Measurements from ENCODE around the gene GNA15.
"Not testable (repeated sequence)": the region's sequence is repeated elsewhere in the genome, so short reads cannot be mapped to it uniquely, and the experiment has no call there.

The GNA15 gene

DNA sequence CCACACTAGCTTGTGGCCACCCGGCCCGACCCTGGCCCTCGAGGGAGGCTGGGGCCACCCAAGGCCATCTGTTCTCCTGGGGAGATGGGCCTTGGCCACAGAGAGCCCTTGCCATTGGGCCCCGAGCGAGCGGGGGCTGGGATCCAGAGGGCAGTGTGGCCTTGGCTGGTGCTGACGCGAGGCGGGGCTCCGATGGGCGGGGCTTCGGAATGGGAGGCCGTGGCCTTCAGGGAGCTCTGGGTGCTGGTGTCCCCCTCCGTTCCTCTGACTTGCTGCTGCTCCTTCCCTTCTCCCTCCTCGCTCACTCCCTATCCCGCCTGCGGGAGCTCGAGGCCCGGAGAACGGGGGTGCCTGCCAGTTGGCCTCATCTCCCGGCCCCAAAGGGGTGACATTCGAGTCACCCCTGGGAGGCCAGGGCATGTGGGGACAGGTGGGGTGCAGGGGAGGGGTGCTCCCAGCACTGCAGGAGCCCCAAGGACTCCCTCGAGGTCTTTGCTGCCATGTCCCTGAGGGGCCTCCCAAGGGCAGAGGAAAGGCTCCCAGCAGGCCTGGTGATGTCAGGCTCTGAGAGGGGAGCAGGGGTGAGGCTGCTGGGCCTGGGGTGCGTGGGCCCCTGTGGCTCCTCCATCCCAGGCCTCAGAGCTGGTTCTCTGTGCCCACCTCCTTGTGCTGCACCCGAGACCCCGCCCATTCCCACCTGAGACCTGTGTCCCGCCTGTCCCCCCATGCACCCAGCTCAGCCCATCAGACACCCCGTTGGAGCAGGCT lies 54.1 kb downstream of the GNA15 start:
- peaks cover 13% of the 10 kb centered on the region for H3K4me1 ChIP-seq (ENCODE audit: control insufficient read depth, insufficient read depth, low read length, poor library complexity, severe bottlenecking)
- no peak overlapping the region for H3K4me3 ChIP-seq (ENCODE audit: extremely low read depth, insufficient read depth, low read length, poor library complexity, severe bottlenecking)
- no peaks in the 10 kb centered on the region for H3K9me3 ChIP-seq (ENCODE audit: control insufficient read depth, low read length)
- 93 to 94% methylated on average over 16 to 24 of the region's 28 CpGs for WGBS, 2 experiments (ENCODE audit: insufficient coverage in 2 of 2)
- no peak overlapping the region for H3K27ac ChIP-seq (ENCODE audit: low read depth, low read length, severe bottlenecking)
- peaks cover 44% of the 10 kb centered on the region for H3K36me3 ChIP-seq (ENCODE audit: control insufficient read depth, insufficient read depth, low read length)

- no peaks in the 10 kb centered on the region for H3K9me3 ChIP-seq (ENCODE audit: control insufficient read depth, low read length)
- H3K36me3 ChIP-seq (ENCODE audit: control insufficient read depth, insufficient read depth, low read length) = peaks cover 46% of the 10 kb centered on the region
- no peak overlapping the region for H3K27ac ChIP-seq (ENCODE audit: low read depth, low read length, severe bottlenecking)
- peaks cover 13% of the 10 kb centered on the region for H3K4me1 ChIP-seq (ENCODE audit: control insufficient read depth, insufficient read depth, low read length, poor library complexity, severe bottlenecking)
- WGBS, 2 experiments (ENCODE audit: insufficient coverage in 2 of 2) = 95 to 96% methylated on average over 11 to 17 of the region's 18 CpGs
- H3K4me3 ChIP-seq (ENCODE audit: extremely low read depth, insufficient read depth, low read length, poor library complexity, severe bottlenecking) = no peak overlapping the region
These were observed 54.6 kb downstream of the GNA15 start for GRCh38 chr19:3190470-3190770.

DNA sequence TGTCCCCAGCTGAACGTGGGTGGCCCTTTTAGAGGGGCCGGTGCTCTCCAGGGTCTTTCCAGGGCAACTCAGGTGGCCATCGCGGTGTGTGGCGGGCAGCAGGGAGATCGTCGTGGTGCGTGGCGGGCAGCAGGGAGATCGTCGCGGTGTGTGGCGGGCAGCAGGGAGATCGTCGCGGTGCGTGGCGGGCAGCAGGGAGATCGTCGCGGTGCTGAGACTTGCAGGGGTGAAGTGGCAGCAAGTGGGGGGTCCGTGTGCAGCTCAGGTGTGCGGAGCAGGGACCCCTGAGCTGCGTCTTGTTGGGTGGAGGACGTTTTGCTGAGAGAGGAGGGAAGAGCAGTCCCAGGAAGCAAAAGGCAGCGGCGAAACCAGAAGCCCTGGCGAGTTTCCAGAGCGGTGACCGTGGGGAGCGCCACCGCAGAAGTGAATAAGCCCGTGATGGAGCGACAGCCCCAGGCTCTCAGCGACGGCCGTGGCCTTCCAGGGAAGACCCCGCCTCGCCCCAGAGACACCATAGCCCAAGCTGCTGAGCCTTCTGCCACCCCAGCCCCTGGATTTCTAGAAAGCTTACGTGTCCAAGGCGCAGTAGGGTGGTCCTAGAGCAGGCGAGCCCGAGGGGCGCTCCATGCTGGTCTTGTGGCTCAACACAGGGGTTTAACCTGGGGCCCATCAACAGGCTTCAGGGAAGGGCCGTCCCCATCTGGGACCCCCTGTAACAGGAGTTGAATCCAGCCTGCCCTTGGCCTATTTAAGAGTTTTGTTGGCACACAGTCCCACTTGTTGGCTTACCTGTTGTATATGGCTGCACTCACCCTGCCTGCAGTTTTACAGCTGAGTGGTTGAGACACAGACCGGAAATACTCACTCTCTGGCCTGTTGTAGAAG lies 55.3 kb downstream of the GNA15 start:
- Histone ChIP-seq H3K4me1 (ENCODE audit: control insufficient read depth, insufficient read depth, low read length, poor library complexity, severe bottlenecking) (peaks cover 13% of the 10 kb centered on the region), H3K4me3 (ENCODE audit: extremely low read depth, insufficient read depth, low read length, poor library complexity, severe bottlenecking) (no peak overlapping the region), H3K27ac (ENCODE audit: low read depth, low read length, severe bottlenecking) (no peak overlapping the region), H3K9me3 (ENCODE audit: control insufficient read depth, low read length) (no peaks in the 10 kb centered on the region), H3K36me3 (ENCODE audit: control insufficient read depth, insufficient read depth, low read length) (peaks cover 53% of the 10 kb centered on the region)
- 93 to 96% methylated on average over 24 to 45 of the region's 46 CpGs for WGBS, 2 experiments (ENCODE audit: insufficient coverage in 2 of 2)

DNA sequence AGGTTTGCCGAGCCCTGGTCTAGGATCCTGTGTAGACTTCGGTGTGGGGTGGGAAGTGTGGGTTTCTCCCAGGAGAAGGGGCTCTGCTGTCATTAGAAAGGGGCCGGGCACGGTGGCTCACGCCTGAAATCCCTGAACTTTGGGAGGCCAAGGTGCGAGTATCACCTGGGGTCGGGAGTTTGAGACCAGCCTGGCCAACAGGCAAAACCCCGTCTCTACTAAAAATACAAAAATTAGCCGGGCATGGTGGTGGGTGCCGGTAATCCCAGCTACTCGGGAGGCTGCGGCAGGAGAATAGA lies 55.9 kb downstream of the GNA15 start:
- H3K36me3 ChIP-seq (ENCODE audit: control insufficient read depth, insufficient read depth, low read length) = peaks cover 57% of the 10 kb centered on the region
- H3K4me1 ChIP-seq (ENCODE audit: control insufficient read depth, insufficient read depth, low read length, poor library complexity, severe bottlenecking) = peaks cover 13% of the 10 kb centered on the region
- H3K9me3 ChIP-seq (ENCODE audit: control insufficient read depth, low read length); H3K27ac ChIP-seq (ENCODE audit: low read depth, low read length, severe bottlenecking); H3K4me3 ChIP-seq (ENCODE audit: extremely low read depth, insufficient read depth, low read length, poor library complexity, severe bottlenecking): not testable (repeated sequence)
- WGBS, 2 experiments (ENCODE audit: insufficient coverage in 2 of 2) = 87 to 97% methylated on average over 12 of the region's 12 CpGs

DNA sequence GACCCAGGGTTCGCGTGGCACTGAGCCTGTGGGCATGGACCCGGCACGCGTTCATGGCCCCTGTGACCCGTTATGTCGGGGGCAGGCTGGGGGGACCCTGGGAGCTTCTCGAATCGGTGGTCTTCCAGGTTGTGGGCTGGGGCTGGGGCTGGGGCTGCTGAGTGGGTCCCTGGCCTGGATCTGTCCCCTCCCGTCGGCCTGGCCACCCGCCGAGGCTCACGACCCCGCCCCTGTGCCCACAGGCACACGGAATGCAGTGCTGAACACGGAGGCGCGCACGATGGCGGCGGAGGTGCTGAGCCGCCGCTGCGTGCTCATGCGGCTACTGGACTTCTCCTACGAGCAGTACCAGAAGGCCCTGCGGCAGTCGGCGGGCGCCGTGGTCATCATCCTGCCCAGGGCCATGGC lies 56.4 kb downstream of the GNA15 start:
- peaks cover 61% of the 10 kb centered on the region for H3K36me3 ChIP-seq (ENCODE audit: control insufficient read depth, insufficient read depth, low read length)
- H3K4me1 ChIP-seq (ENCODE audit: control insufficient read depth, insufficient read depth, low read length, poor library complexity, severe bottlenecking) = peaks cover 8% of the 10 kb centered on the region
- no peak overlapping the region for H3K4me3 ChIP-seq (ENCODE audit: extremely low read depth, insufficient read depth, low read length, poor library complexity, severe bottlenecking)
- WGBS, 2 experiments (ENCODE audit: insufficient coverage in 2 of 2) = 96 to 98% methylated on average over 29 to 32 of the region's 32 CpGs
- H3K27ac ChIP-seq (ENCODE audit: low read depth, low read length, severe bottlenecking) = no peak overlapping the region
- H3K9me3 ChIP-seq (ENCODE audit: control insufficient read depth, low read length) = no peaks in the 10 kb centered on the region

GRCh38 chr19:3192684-3193083 lies 56.9 kb downstream of the GNA15 start:
- Histone ChIP-seq H3K4me1 (ENCODE audit: control insufficient read depth, insufficient read depth, low read length, poor library complexity, severe bottlenecking) (peaks cover 3% of the 10 kb centered on the region), H3K27ac (ENCODE audit: low read depth, low read length, severe bottlenecking) (no peak overlapping the region), H3K4me3 (ENCODE audit: extremely low read depth, insufficient read depth, low read length, poor library complexity, severe bottlenecking) (no peak overlapping the region), H3K36me3 (ENCODE audit: control insufficient read depth, insufficient read depth, low read length) (peaks cover 61% of the 10 kb centered on the region), H3K9me3 (ENCODE audit: control insufficient read depth, low read length) (no peaks in the 10 kb centered on the region)
- WGBS, 2 experiments (ENCODE audit: insufficient coverage in 2 of 2) = 96 to 98% methylated on average over 10 to 13 of the region's 14 CpGs

DNA sequence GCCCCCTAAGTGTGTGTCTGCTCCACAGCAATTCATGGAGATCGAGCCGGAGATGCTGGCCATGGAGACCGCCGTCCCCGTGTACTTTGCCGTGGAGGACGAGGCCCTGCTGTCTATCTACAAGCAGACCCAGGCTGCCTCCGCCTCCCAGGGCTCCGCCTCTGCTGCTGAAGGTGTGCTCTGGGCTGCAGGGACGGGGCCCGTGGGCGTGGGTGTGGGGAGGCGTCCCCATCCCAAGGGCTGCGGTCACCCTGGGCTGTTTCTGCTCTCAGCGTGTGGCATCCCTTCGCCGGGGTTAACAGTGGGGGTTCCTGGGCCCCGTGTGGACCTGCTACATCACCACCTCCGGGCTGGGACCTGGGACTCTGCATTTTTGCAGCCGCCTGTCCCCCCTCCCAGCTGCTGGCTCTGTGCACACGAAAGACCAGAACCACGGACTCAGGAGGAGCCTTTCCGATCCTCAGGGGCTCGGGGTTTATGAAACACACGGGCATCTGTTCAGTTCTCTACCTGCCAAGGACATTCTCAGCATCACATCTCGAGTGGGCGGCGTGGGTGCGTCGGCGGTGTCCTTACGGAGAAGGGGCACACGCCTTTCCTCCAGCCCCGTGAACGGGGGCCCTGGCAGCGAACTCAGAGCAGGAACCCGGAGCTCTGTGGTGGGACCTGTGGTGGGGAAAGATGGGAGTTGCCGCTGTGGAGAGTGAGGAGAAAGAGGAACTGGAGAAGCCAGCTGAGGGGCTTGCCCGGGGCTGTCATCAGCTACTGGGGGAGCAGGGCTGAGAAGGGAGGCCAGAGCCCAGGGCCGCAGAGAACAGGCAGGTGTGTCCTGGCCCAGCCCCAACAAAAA lies 57.6 kb downstream of the GNA15 start:
- H3K27ac ChIP-seq (ENCODE audit: low read depth, low read length, severe bottlenecking) = no peak overlapping the region
- 94 to 96% methylated on average over 40 of the region's 40 CpGs for WGBS, 2 experiments (ENCODE audit: insufficient coverage in 2 of 2)
- H3K36me3 ChIP-seq (ENCODE audit: control insufficient read depth, insufficient read depth, low read length) = peaks cover 56% of the 10 kb centered on the region
- no peak overlapping the region for H3K4me3 ChIP-seq (ENCODE audit: extremely low read depth, insufficient read depth, low read length, poor library complexity, severe bottlenecking)
- peaks cover 3% of the 10 kb centered on the region for H3K4me1 ChIP-seq (ENCODE audit: control insufficient read depth, insufficient read depth, low read length, poor library complexity, severe bottlenecking)
- no peaks in the 10 kb centered on the region for H3K9me3 ChIP-seq (ENCODE audit: control insufficient read depth, low read length)

GRCh38 chr19:3194106-3195087 lies 58.6 kb downstream of the GNA15 start:
- Histone ChIP-seq H3K4me3 (ENCODE audit: extremely low read depth, insufficient read depth, low read length, poor library complexity, severe bottlenecking) (no peak overlapping the region), H3K27ac (ENCODE audit: low read depth, low read length, severe bottlenecking) (no peak overlapping the region), H3K36me3 (ENCODE audit: control insufficient read depth, insufficient read depth, low read length) (peaks cover 53% of the 10 kb centered on the region), H3K4me1 (ENCODE audit: control insufficient read depth, insufficient read depth, low read length, poor library complexity, severe bottlenecking) (no peaks in the 10 kb centered on the region), H3K9me3 (ENCODE audit: control insufficient read depth, low read length) (no peaks in the 10 kb centered on the region)
- 91 to 92% methylated on average over 16 to 17 of the region's 17 CpGs for WGBS, 2 experiments (ENCODE audit: insufficient coverage in 2 of 2)

DNA sequence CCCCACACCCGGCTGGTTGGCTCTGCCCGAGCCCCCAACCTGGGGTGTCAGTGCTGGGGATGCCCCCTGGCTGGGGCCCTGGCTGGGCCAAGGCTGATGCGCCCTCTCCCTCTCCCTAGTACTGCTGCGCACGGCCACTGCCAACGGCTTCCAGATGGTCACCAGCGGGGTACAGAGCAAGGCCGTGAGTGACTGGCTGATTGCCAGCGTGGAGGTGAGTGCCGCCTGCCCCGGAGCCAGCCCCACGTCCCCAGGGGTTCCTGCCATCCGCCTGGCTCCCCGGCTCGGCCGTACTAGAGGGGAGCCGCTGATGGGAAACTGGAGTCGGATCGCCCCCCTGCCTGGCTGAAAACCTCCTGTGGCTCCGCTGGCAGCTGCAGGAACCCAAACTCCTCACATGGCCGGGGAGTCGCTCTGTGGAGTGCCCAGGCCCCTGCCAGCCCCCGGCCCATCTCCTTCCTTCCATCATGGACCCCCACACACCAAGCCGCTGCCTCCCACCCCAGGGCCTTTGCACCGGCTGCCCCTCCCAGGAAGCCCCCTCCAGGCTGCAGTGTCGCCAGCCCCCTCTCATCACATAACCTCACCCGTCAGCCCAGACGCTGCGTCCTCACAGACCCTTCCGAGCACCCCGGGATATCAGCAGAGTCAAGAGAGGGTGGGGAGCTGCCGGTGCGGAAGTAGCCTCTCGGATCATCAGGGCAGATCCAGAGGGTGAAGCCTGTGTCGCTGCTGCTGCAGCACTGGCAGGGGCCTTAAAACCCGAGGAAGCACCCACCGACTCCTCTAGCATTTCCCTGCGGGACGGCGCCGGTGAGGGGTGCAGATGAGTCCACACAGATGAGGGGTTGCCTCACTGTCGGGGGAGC lies 60.5 kb downstream of the GNA15 start:
- WGBS, 2 experiments (ENCODE audit: insufficient coverage in 2 of 2) = 92 to 96% methylated on average over 29 to 40 of the region's 42 CpGs
- Histone ChIP-seq H3K4me3 (ENCODE audit: extremely low read depth, insufficient read depth, low read length, poor library complexity, severe bottlenecking) (no peak overlapping the region), H3K27ac (ENCODE audit: low read depth, low read length, severe bottlenecking) (no peak overlapping the region), H3K4me1 (ENCODE audit: control insufficient read depth, insufficient read depth, low read length, poor library complexity, severe bottlenecking) (no peaks in the 10 kb centered on the region), H3K36me3 (ENCODE audit: control insufficient read depth, insufficient read depth, low read length) (peaks cover 43% of the 10 kb centered on the region), H3K9me3 (ENCODE audit: control insufficient read depth, low read length) (no peaks in the 10 kb centered on the region)
